Caco-2 (cell line): ENCODE results near the gene TRIM56. TPM values are rescaled to one million over a fixed set of nuclear protein-coding genes. Genes with fewer than 3 reads are reported as not detected.

ENCODE experiments used
- BruUV-seq: library from RNA; stranded (reverse); fragments of 400-500 nt; replicated peaks from 2 replicates; lab custom pipeline; 2021; lab: Mats Ljungman, UMichigan
- CTCF ChIA-PET: fragments of 300-600 bp; sonication (Branson Sonifier 250); formaldehyde crosslinking; loops from one replicate; lab custom pipeline; 2022; ENCODE audit warnings: antibody characterized with exemption; lab: Charles Lee
- POLR2A ChIA-PET: fragments of 300-600 bp; sonication (Branson Sonifier 250); formaldehyde crosslinking; loops from one replicate; lab custom pipeline; 2022; ENCODE audit warnings: antibody characterized with exemption; lab: Charles Lee
- DNase-seq, 2 experiments: peaks; one replicate each; pipeline versions ENCODE4 v3.0.0 to v3.0.0-alpha.2; 2020 to 2022
- H3K27me3 ChIP-seq: replicated peaks from 2 replicates; pipeline ENCODE4 v1.6.0; 2011; ENCODE audit warnings: low read length; ENCODE audit not compliant: control insufficient read depth, insufficient read depth
- H3K36me3 ChIP-seq: 2 replicates; pipeline ENCODE4 v1.5.1; 2011; ENCODE audit warnings: low read length; ENCODE audit not compliant: control insufficient read depth, insufficient read depth
- H3K4me1 ChIP-seq: fragments of 250-450 bp; sonication (Bioruptor Pico); 2 replicates; pipeline ENCODE4 v1.5.1; 2020; ENCODE audit warnings: mild to moderate bottlenecking
- H3K4me3 ChIP-seq: 2 replicates; pipeline ENCODE4 v1.5.1; 2011; ENCODE audit warnings: low read depth, mild to moderate bottlenecking, control low read depth, low read length
- H3K9me3 ChIP-seq: fragments of 250-450 bp; sonication (Bioruptor Pico); 2 replicates; pipeline ENCODE4 v1.5.1; 2020; ENCODE audit warnings: mild to moderate bottlenecking, moderate library complexity
- H3K27ac Mint-ChIP-seq: one replicate; pipeline ENCODE4 v1.8.0; 2022; ENCODE audit warnings: mixed read lengths; ENCODE audit not compliant: unreplicated experiment
- H3K27me3 Mint-ChIP-seq: one replicate; pipeline ENCODE4 v1.8.0; 2022; ENCODE audit warnings: mixed read lengths; ENCODE audit not compliant: insufficient read depth, unreplicated experiment
- H3K36me3 Mint-ChIP-seq: one replicate; pipeline ENCODE4 v1.8.0; 2022; ENCODE audit warnings: mild to moderate bottlenecking, mixed read lengths; ENCODE audit not compliant: insufficient read depth, unreplicated experiment
- H3K4me1 Mint-ChIP-seq: one replicate; pipeline ENCODE4 v1.8.0; 2022; ENCODE audit warnings: low read depth, mixed read lengths; ENCODE audit not compliant: unreplicated experiment
- H3K4me3 Mint-ChIP-seq: one replicate; pipeline ENCODE4 v1.8.0; 2022; ENCODE audit warnings: mild to moderate bottlenecking, moderate library complexity, mixed read lengths; ENCODE audit not compliant: unreplicated experiment
- H3K9me3 Mint-ChIP-seq: one replicate; pipeline ENCODE4 v1.8.0; 2022; ENCODE audit warnings: mixed read lengths; ENCODE audit not compliant: unreplicated experiment
- intact Hi-C: fragments of 100-400 bp; cut with micrococcal nuclease; formaldehyde crosslinking; loops from one replicate; pipeline ENCODE4 v1.10.0; 2022; ENCODE audit not compliant: unreplicated experiment
- total RNA-seq: library from RNA; stranded (reverse); gene quantifications from 2 replicates; pipeline ENCODE4 v1.2.3, GENCODE V29; 2022
- TF ChIP-seq, protein P1 (sequence below), 2 experiments: fragments of 200-600 bp in 1 of 2; IDR thresholded peaks; 1 replicate in 1 of 2; 2 replicates in 1 of 2; pipeline versions ENCODE4 v1.5.1 to v1.8.0; 2011 to 2022; ENCODE audit warnings: antibody characterized with exemption in 1 of 2, control low read depth in 1 of 2, inconsistent platforms in 1 of 2, low read depth in 1 of 2, low read length in 1 of 2, mild to moderate bottlenecking in 1 of 2, moderate library complexity in 1 of 2; ENCODE audit not compliant: insufficient read depth in 1 of 2, severe bottlenecking in 1 of 2, unreplicated experiment in 1 of 2

TRIM56 gene
- total RNA-seq, 1 experiment from 2014 or later, result 30.3 TPM

DNA sequence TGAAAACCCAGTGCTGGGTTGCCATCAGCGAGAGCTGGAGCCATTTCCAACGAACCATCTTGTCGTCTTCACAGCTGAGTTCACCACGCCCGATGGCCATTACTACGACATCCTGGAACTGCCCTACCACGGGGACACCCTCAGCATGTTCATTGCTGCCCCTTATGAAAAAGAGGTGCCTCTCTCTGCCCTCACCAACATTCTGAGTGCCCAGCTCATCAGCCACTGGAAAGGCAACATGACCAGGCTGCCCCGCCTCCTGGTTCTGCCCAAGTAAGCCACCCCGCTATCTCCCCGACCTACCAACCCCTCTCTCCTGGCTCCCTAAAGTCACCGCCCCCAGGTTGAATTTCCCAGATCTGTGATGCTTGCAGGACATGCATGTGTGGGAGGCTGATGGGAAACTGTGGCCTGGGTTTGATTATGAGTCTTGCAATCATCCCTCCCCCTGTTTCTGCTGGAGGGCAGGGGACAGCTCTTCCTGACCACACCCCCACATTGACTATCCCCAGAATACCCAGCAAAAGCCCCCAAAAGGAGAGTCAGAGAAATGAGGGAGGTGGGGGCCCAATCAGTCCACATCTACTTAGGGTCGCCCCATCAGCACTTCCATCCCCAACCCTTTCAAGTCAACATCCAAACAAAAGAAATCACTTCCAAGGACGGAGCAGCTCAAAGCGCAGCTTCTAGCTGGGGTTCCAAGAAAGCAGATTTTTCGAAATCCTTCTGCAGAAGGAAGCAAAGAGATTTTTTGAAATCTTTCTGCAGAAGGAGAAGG is 48.5 kb downstream of the TRIM56 start:
- peaks cover 5% of the 10 kb centered on the region; the same call in 1 of the 2 replicates for H3K4me1 ChIP-seq
- H3K36me3 ChIP-seq, result no peaks in the 10 kb centered on the region
- H3K27me3 ChIP-seq, result no peaks in the 10 kb centered on the region
- ChIA-PET CTCF (no interaction called here), POLR2A (interaction anchor here (0.5 kb wide), 1 partner anchor 45 kb away, joined by 11 read pairs; no protein-coding TSS in a partner anchor)
- Mint-ChIP-seq H3K27ac (no peak overlapping the region), H3K4me1 (peaks cover 4% of the 10 kb centered on the region), H3K9me3 (no peaks in the 10 kb centered on the region), H3K4me3 (no peak overlapping the region), H3K27me3 (peaks cover 3% of the 10 kb centered on the region), H3K36me3 (peaks cover 6% of the 10 kb centered on the region)
- BruUV-seq, result no TSS peak
- intact Hi-C loops, result no loop called here
- no peak overlapping the region for H3K4me3 ChIP-seq
- TF ChIP-seq, protein P1, sequence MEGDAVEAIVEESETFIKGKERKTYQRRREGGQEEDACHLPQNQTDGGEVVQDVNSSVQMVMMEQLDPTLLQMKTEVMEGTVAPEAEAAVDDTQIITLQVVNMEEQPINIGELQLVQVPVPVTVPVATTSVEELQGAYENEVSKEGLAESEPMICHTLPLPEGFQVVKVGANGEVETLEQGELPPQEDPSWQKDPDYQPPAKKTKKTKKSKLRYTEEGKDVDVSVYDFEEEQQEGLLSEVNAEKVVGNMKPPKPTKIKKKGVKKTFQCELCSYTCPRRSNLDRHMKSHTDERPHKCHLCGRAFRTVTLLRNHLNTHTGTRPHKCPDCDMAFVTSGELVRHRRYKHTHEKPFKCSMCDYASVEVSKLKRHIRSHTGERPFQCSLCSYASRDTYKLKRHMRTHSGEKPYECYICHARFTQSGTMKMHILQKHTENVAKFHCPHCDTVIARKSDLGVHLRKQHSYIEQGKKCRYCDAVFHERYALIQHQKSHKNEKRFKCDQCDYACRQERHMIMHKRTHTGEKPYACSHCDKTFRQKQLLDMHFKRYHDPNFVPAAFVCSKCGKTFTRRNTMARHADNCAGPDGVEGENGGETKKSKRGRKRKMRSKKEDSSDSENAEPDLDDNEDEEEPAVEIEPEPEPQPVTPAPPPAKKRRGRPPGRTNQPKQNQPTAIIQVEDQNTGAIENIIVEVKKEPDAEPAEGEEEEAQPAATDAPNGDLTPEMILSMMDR (IDR thresholded peaks at IDR 0.05; ENCODE audit: insufficient read depth in 1 of 2, low read depth in 1 of 2, low read length in 1 of 2, severe bottlenecking in 1 of 2, unreplicated experiment in 1 of 2), result no peak
- H3K9me3 ChIP-seq, result no peaks in the 10 kb centered on the region
- DNase-seq, result no peak

DNA sequence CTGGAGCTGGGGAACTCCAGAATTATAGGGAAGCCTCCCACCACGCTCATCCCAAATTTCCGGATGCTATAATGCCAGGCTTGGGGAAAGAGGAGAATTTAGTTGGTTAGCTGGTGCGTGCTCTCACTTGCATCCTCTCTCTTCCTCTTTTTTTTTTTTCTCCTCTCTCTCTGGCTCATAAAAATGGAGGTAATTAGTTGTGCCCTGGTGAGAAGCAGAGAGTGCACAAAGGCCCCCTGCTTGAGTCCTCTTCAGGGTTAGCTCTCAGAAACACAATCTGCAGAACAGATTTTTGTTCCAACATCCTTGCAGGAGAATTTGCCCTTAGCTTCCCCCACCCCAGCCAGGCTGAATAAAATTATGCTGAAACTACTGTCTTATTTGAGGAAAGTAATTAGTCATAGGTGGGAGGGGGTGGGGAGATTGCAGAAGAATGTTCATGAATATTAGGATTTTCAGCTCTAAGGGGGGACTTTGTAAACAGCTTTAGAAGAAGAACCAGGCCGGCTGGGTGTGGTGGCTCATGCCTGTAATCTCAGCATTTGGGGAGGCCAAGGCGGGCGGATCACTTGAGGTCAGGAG is 49.2 kb downstream of the TRIM56 start:
- TF ChIP-seq, protein P1 (IDR thresholded peaks at IDR 0.05; ENCODE audit: insufficient read depth in 1 of 2, low read depth in 1 of 2, low read length in 1 of 2, severe bottlenecking in 1 of 2, unreplicated experiment in 1 of 2), result no peak
- H3K4me1 ChIP-seq, result peaks cover 9% of the 10 kb centered on the region; the same call in 1 of the 2 replicates
- Mint-ChIP-seq H3K27ac (no peak overlapping the region), H3K27me3 (peaks cover 3% of the 10 kb centered on the region), H3K4me1 (peaks cover 4% of the 10 kb centered on the region), H3K9me3 (no peaks in the 10 kb centered on the region), H3K36me3 (peaks cover 6% of the 10 kb centered on the region), H3K4me3 (no peak overlapping the region)
- no peaks in the 10 kb centered on the region for H3K27me3 ChIP-seq
- BruUV-seq, result no TSS peak
- no peak overlapping the region for H3K4me3 ChIP-seq
- H3K9me3 ChIP-seq, result no peaks in the 10 kb centered on the region
- ChIA-PET POLR2A (interaction anchor here (0.7 kb wide), 1 partner anchor 12 kb away, joined by 3 read pairs; no protein-coding TSS in a partner anchor), CTCF (no interaction called here)
- intact Hi-C loops, result no loop called here
- H3K36me3 ChIP-seq, result no peaks in the 10 kb centered on the region
- DNase-seq, result no peak

DNA sequence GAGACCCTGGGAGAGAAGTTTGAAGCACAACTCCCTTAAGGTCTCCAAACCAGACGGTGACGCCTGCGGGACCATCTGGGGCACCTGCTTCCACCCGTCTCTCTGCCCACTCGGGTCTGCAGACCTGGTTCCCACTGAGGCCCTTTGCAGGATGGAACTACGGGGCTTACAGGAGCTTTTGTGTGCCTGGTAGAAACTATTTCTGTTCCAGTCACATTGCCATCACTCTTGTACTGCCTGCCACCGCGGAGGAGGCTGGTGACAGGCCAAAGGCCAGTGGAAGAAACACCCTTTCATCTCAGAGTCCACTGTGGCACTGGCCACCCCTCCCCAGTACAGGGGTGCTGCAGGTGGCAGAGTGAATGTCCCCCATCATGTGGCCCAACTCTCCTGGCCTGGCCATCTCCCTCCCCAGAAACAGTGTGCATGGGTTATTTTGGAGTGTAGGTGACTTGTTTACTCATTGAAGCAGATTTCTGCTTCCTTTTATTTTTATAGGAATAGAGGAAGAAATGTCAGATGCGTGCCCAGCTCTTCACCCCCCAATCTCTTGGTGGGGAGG is 52.5 kb downstream of the TRIM56 start:
- CTCF ChIA-PET, result interaction anchor here (1.0 to 1.6 kb wide), 5 partner anchors 11 to 81 kb away, joined by 3 to 6 read pairs (median 4); partner anchors contain the start of gene ZNHIT1
- no peaks in the 10 kb centered on the region for H3K36me3 ChIP-seq
- intact Hi-C loops, result loop anchor here (1.0 to 2.0 kb wide), 2 partner anchors 43 to 52 kb away; partner anchors contain the start of gene TRIM56
- peaks cover 3% of the 10 kb centered on the region for H3K27me3 Mint-ChIP-seq
- H3K27me3 ChIP-seq, result no peaks in the 10 kb centered on the region
- no peaks in the 10 kb centered on the region for H3K9me3 ChIP-seq
- no TSS peak for BruUV-seq
- H3K27ac Mint-ChIP-seq, result peak overlapping the region; percentile 88
- H3K4me1 ChIP-seq, result peaks cover 9% of the 10 kb centered on the region; the same call in 1 of the 2 replicates
- no peak overlapping the region for H3K4me3 ChIP-seq
- no peaks in the 10 kb centered on the region for H3K9me3 Mint-ChIP-seq
- H3K4me3 Mint-ChIP-seq, result peak overlapping the region; percentile 76
- TF ChIP-seq, protein P1 (IDR thresholded peaks at IDR 0.05; ENCODE audit: insufficient read depth in 1 of 2, low read depth in 1 of 2, low read length in 1 of 2, severe bottlenecking in 1 of 2, unreplicated experiment in 1 of 2), result no peak
- no peak for DNase-seq
- peaks cover 6% of the 10 kb centered on the region for H3K36me3 Mint-ChIP-seq
- peaks cover 4% of the 10 kb centered on the region for H3K4me1 Mint-ChIP-seq
- POLR2A ChIA-PET, result no interaction called here
